ENCODE results near the gene RAB11FIP5. TPM values are rescaled to one million over a fixed set of nuclear protein-coding genes. Genes with fewer than 3 reads are reported as not detected.

The RAB11FIP5 gene
- total RNA-seq, 4 donors from 2014 or later, result 24.9 to 39.5 (median 29.1) TPM

GRCh38 chr2:73078457-73079411 lies 34.0 kb downstream of the RAB11FIP5 start:
- H3K4me1 ChIP-seq, result peaks cover 8% of the 10 kb centered on the region
- no peaks in the 10 kb centered on the region for H3K27me3 ChIP-seq
- 83% methylated on average over 13 of the region's 13 CpGs for WGBS
- no peak for DNase-seq (ENCODE audit: low spot score in 2 of 2)
- H3K27ac ChIP-seq, result no peak overlapping the region
- H3K9me3 ChIP-seq, result no peaks in the 10 kb centered on the region
- H3K4me3 ChIP-seq, result no peak overlapping the region
- H3K36me3 ChIP-seq, result peaks cover 29% of the 10 kb centered on the region
- TF ChIP-seq POLR2A (IDR thresholded peaks at IDR 0.05), result no peak
- TF ChIP-seq POLR2AphosphoS5 (IDR thresholded peaks at IDR 0.05), result no peak
- TF ChIP-seq CTCF (IDR thresholded peaks at IDR 0.05), result no peak
- TF ChIP-seq EP300 (IDR thresholded peaks at IDR 0.05), result no peak

- no peak for DNase-seq (ENCODE audit: low spot score in 2 of 2)
- Histone ChIP-seq H3K4me3 (no peak overlapping the region), H3K9me3 (no peaks in the 10 kb centered on the region), H3K27ac (no peak overlapping the region), H3K4me1 (peaks cover 5% of the 10 kb centered on the region), H3K27me3 (no peaks in the 10 kb centered on the region), H3K36me3 (peaks cover 29% of the 10 kb centered on the region)
- WGBS, result 95% methylated on average over 1 of the region's 1 CpG
- TF ChIP-seq EP300 (IDR thresholded peaks at IDR 0.05), result no peak
- TF ChIP-seq POLR2A (IDR thresholded peaks at IDR 0.05), result no peak
- no peak for TF ChIP-seq POLR2AphosphoS5 (IDR thresholded peaks at IDR 0.05)
- no peak for TF ChIP-seq CTCF (IDR thresholded peaks at IDR 0.05)
Observed at GRCh38 chr2:73077424-73077795, 35.3 kb downstream of the RAB11FIP5 start.

DNA sequence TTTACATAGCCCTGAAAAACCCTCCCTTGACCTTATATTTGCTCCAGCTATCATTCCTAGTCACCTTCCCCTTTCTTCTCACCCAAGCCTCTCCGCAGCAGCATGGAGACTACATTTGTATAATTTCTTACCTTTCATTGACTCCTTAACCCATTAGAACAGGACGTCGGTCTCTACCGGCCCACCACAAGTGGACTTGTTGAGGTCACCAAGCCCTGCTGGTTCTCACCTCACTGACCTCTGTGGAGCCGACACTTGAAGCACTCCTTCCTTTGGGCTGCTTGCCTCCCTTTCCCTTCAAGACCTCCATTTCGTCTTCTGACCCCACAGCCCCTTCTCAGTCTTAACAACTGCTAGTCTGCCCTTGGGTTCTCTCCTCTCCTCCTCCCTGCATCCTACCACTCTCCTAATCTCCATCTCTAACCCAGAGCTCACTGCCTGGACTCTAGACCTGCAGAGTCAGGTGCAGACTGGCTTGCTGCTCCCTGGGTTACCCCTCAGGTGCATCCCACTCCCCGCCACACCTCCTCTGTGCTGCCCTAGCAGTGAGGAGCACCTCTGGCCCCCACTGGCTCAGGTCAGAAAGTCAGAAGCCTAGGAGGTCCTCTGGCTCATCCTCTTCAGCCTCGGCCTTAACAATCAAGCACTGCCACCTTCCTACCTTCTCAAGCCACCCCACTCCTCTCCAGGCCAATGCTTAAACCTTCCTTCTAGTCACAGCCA lies 35.9 kb downstream of the RAB11FIP5 start:
- H3K36me3 ChIP-seq, result peaks cover 29% of the 10 kb centered on the region
- no peak overlapping the region for H3K27ac ChIP-seq
- 88% methylated on average over 8 of the region's 8 CpGs for WGBS
- no peaks in the 10 kb centered on the region for H3K9me3 ChIP-seq
- peaks cover 9% of the 10 kb centered on the region for H3K4me1 ChIP-seq
- H3K27me3 ChIP-seq, result no peaks in the 10 kb centered on the region
- no peak overlapping the region for H3K4me3 ChIP-seq
- DNase-seq (ENCODE audit: low spot score in 2 of 2), result no peak
- TF ChIP-seq POLR2A (IDR thresholded peaks at IDR 0.05) (no peak), POLR2AphosphoS5 (IDR thresholded peaks at IDR 0.05) (no peak), CTCF (IDR thresholded peaks at IDR 0.05) (no peak), EP300 (IDR thresholded peaks at IDR 0.05) (no peak)

GRCh38 chr2:73075477-73076373 lies 37.0 kb downstream of the RAB11FIP5 start:
- 85% methylated on average over 7 of the region's 23 CpGs for WGBS
- Histone ChIP-seq H3K27ac (no peak overlapping the region), H3K36me3 (peaks cover 24% of the 10 kb centered on the region)

More at GRCh38 chr2:73075477-73076373, 37.0 kb downstream of the RAB11FIP5 start:
- Histone ChIP-seq H3K9me3 (no peaks in the 10 kb centered on the region), H3K4me1 (peaks cover 6% of the 10 kb centered on the region), H3K27me3 (no peaks in the 10 kb centered on the region), H3K4me3 (no peak overlapping the region)
- no peak for TF ChIP-seq CTCF (IDR thresholded peaks at IDR 0.05)
- no peak for TF ChIP-seq EP300 (IDR thresholded peaks at IDR 0.05)
- no peak for TF ChIP-seq POLR2A (IDR thresholded peaks at IDR 0.05)
- no peak for TF ChIP-seq POLR2AphosphoS5 (IDR thresholded peaks at IDR 0.05)
- DNase-seq (ENCODE audit: low spot score in 2 of 2), result no peak
